HG02678 (cell line): Measurements from ENCODE around the gene HDHD2.

Experiments used
- ATAC-seq: cut with Tn5 transposase; IDR thresholded peaks from one replicate; pipeline ENCODE4 v1.9.1; 2021; ENCODE audit warnings: mild to moderate bottlenecking, moderate library complexity; ENCODE audit not compliant: unreplicated experiment

HDHD2 gene

GRCh38 chr18:47075098-47075883 is 75.0 kb downstream of the HDHD2 start:
- no peak for ATAC-seq

- ATAC-seq, result no peak
These were observed 82.7 kb downstream of the HDHD2 start for GRCh38 chr18:47067648-47068047.

GRCh38 chr18:47063096-47063495 is 87.2 kb downstream of the HDHD2 start:
- ATAC-seq, result no peak

GRCh38 chr18:47062471-47062870 is 87.8 kb downstream of the HDHD2 start:
- ATAC-seq, result no peak
